Keratinocyte (primary cell): Measurements from ENCODE around the gene RANBP9. TPM values are rescaled to one million over a fixed set of nuclear protein-coding genes. Genes with fewer than 3 reads are reported as not detected.

Source experiments
- DNase-seq: peaks from one replicate; pipeline ENCODE4 v3.0.0-alpha.2; 2011; ENCODE audit warnings: low read depth, missing footprints, low spot score
- FAIRE-seq: peaks from 2 replicates; lab custom pipeline; 2011; peaks lifted over from hg19 to GRCh38; lab: Jason Lieb, UNC
- H2AFZ ChIP-seq: 2 replicates; pipeline ENCODE4 v1.6.0; 2012; ENCODE audit warnings: low read length, control low read depth, inconsistent platforms; ENCODE audit not compliant: control insufficient read depth
- H3K27ac ChIP-seq: 2 replicates; pipeline ENCODE4 v1.5.1; 2011; ENCODE audit warnings: low read length; ENCODE audit not compliant: control insufficient read depth, insufficient read depth
- H3K27me3 ChIP-seq: 3 replicates; pipeline ENCODE4 v1.6.0; 2011; ENCODE audit warnings: low read length; ENCODE audit not compliant: control insufficient read depth, insufficient read depth; ENCODE audit errors: extremely low read depth
- H3K36me3 ChIP-seq, 2 experiments: 2 replicates in 1 of 2; 3 replicates in 1 of 2; pipeline ENCODE4 v1.5.1; 2011; ENCODE audit warnings: low read length in 2 of 2, mild to moderate bottlenecking in 1 of 2; ENCODE audit not compliant: control insufficient read depth in 2 of 2, insufficient read depth in 2 of 2; ENCODE audit errors: extremely low read depth in 1 of 2
- H3K4me1 ChIP-seq: 3 replicates; pipeline ENCODE4 v1.5.1; 2011; ENCODE audit warnings: low read length; ENCODE audit not compliant: control insufficient read depth, insufficient read depth; ENCODE audit errors: extremely low read depth
- H3K4me2 ChIP-seq: 3 replicates; pipeline ENCODE4 v1.6.0; 2011; ENCODE audit warnings: low read depth, low read length; ENCODE audit not compliant: control insufficient read depth, insufficient read depth; ENCODE audit errors: extremely low read depth
- H3K4me3 ChIP-seq, 3 experiments: fragments of 200-600 bp in 1 of 3; sonication (generic) in 1 of 3; 2 replicates in 2 of 3; 3 replicates in 1 of 3; pipeline ENCODE4 v1.5.1; 2011 to 2016; ENCODE audit warnings: low read length in 3 of 3, mild to moderate bottlenecking in 3 of 3, control low read depth in 2 of 3, inconsistent platforms in 1 of 3, low read depth in 1 of 3, mixed read lengths in 1 of 3, mixed run types in 1 of 3, moderate library complexity in 1 of 3; ENCODE audit not compliant: control insufficient read depth in 2 of 3, insufficient read depth in 2 of 3; ENCODE audit errors: extremely low read depth in 1 of 3
- H3K79me2 ChIP-seq: 2 replicates; pipeline ENCODE4 v1.6.0; 2012; ENCODE audit warnings: low read length; ENCODE audit not compliant: control insufficient read depth, insufficient read depth
- H3K9ac ChIP-seq: 3 replicates; pipeline ENCODE4 v1.6.0; 2011; ENCODE audit warnings: low read length; ENCODE audit not compliant: control insufficient read depth, insufficient read depth; ENCODE audit errors: extremely low read depth
- H3K9me1 ChIP-seq: 3 replicates; pipeline ENCODE4 v1.6.0; 2011; ENCODE audit warnings: low read length; ENCODE audit not compliant: control insufficient read depth, insufficient read depth; ENCODE audit errors: extremely low read depth
- H3K9me3 ChIP-seq: 2 replicates; pipeline ENCODE4 v1.5.1; 2012; ENCODE audit warnings: low read depth, low read length; ENCODE audit not compliant: control insufficient read depth
- H4K20me1 ChIP-seq: 3 replicates; pipeline ENCODE4 v1.6.0; 2011; ENCODE audit warnings: low read length; ENCODE audit not compliant: control insufficient read depth, insufficient read depth; ENCODE audit errors: extremely low read depth
- CTCF ChIP-seq, 3 experiments: IDR thresholded peaks in 1 of 3; conservative IDR thresholded peaks in 1 of 3; optimal IDR thresholded peaks in 1 of 3; 2 replicates in 2 of 3; 3 replicates in 1 of 3; pipeline versions ENCODE3 to v1.5.1; 2011; ENCODE audit warnings: low read length in 3 of 3, mild to moderate bottlenecking in 3 of 3, moderate library complexity in 2 of 3, control low read depth in 1 of 3, inconsistent platforms in 1 of 3; ENCODE audit not compliant: insufficient read depth in 2 of 3; ENCODE audit errors: extremely low read depth in 1 of 3
- EZH2 ChIP-seq: IDR thresholded peaks from one replicate; pipeline ENCODE4 v1.6.1; 2012; ENCODE audit warnings: inconsistent platforms, mild to moderate bottlenecking, low read length, moderate library complexity
- dilution Hi-C: fragments of 300-500 bp; cut with MboI; formaldehyde crosslinking; loops from one replicate; pipeline ENCODE4 v1.7.0; 2020; ENCODE audit warnings: low sequenced_read_pairs; ENCODE audit not compliant: extremely low pct_ligation_motif_present
- polyA plus RNA-seq, 5 experiments: library from polyadenylated mRNA; depleted of rRNA in 3 of 5; stranded (reverse) in 3 of 5; stranded (forward) in 1 of 5; unstranded in 1 of 5; fragments of >200 nt; gene quantifications; 1 replicate in 1 of 5; 2 replicates in 3 of 5; 3 replicates in 1 of 5; pipeline versions ENCODE4 v1.2.1 to v1.2.3, GENCODE V29; 2011 to 2012; ENCODE audit warnings: missing spikeins in 2 of 5, low read depth in 1 of 5, low replicate concordance in 1 of 5

Gene RANBP9
- polyA plus RNA-seq, 1 donor (not counting 4 experiments of a cell fraction or from before 2014, with no cell fraction given), result 36.7 TPM

- Histone ChIP-seq H3K27me3 (no peaks in the 10 kb centered on the region), H3K27ac (no peak overlapping the region), H2AFZ (no peak overlapping the region), H4K20me1 (no peaks in the 10 kb centered on the region), H3K4me3 (no peak overlapping the region), H3K79me2 (peaks cover 65% of the 10 kb centered on the region), H3K9ac (no peak overlapping the region), H3K36me3 (peaks cover 0 to 10% of the 10 kb centered on the region in 2 experiments), H3K4me1 (peaks cover 18% of the 10 kb centered on the region), H3K9me3 (no peaks in the 10 kb centered on the region), H3K4me2 (no peak overlapping the region), H3K9me1 (peaks cover 7% of the 10 kb centered on the region)
- dilution Hi-C loops, result no loop called here
- TF ChIP-seq EZH2 (no peak), CTCF (optimal IDR thresholded peaks at IDR 0.05 in 1 of 3, IDR thresholded peaks at IDR 0.05 in 1 of 3, conservative IDR thresholded peaks at IDR 0.05 in 1 of 3; ENCODE audit: extremely low read depth in 1 of 3, insufficient read depth in 2 of 3, low read length in 3 of 3) (no peak)
- no peak for FAIRE-seq
- no peak for DNase-seq
These were observed 16.4 kb downstream of the RANBP9 start for GRCh38 chr6:13695252-13695651.

GRCh38 chr6:13694562-13694961, 17.1 kb downstream of the RANBP9 start:
- H3K9me1 ChIP-seq, result peaks cover under 1% of the 10 kb centered on the region
- no peak overlapping the region for H3K27ac ChIP-seq
- dilution Hi-C loops, result no loop called here
- no peaks in the 10 kb centered on the region for H3K9me3 ChIP-seq
- H2AFZ ChIP-seq, result no peak overlapping the region
- H4K20me1 ChIP-seq, result no peaks in the 10 kb centered on the region
- no peak overlapping the region for H3K9ac ChIP-seq
- no peaks in the 10 kb centered on the region for H3K27me3 ChIP-seq
- peaks cover 62% of the 10 kb centered on the region for H3K79me2 ChIP-seq
- DNase-seq, result no peak
- no peak for TF ChIP-seq CTCF (optimal IDR thresholded peaks at IDR 0.05 in 1 of 3, IDR thresholded peaks at IDR 0.05 in 1 of 3, conservative IDR thresholded peaks at IDR 0.05 in 1 of 3; ENCODE audit: extremely low read depth in 1 of 3, insufficient read depth in 2 of 3, low read length in 3 of 3)
- TF ChIP-seq EZH2, result no peak
- FAIRE-seq, result no peak
- peaks cover 0 to 10% of the 10 kb centered on the region in 2 experiments for H3K36me3 ChIP-seq
- no peak overlapping the region for H3K4me3 ChIP-seq
- no peak overlapping the region for H3K4me2 ChIP-seq
- peaks cover 13% of the 10 kb centered on the region for H3K4me1 ChIP-seq
